H1 (cell line): Measurements from ENCODE around the gene ZNF536. TPM values are rescaled to one million over a fixed set of nuclear protein-coding genes. Genes with fewer than 3 reads are reported as not detected.

Experiments
- CBX8 ChIP-seq: fragments of 300-800, 300-1000 bp; sonication (generic); IDR thresholded peaks from 2 replicates; pipeline ENCODE4 v1.7.1; 2016; ENCODE audit warnings: low read depth, low read length, borderline replicate concordance
- EGR1 ChIP-seq: IDR thresholded peaks from 2 replicates; pipeline ENCODE4 v1.6.1; 2011; ENCODE audit warnings: low read depth, low read length, borderline replicate concordance
- RNF2 ChIP-seq: fragments of 200-900, 300-1000 bp; sonication (generic); IDR thresholded peaks from 2 replicates; pipeline ENCODE4 v1.7.1; 2016; ENCODE audit warnings: borderline replicate concordance, low read depth, mild to moderate bottlenecking, antibody characterized with exemption, low read length; ENCODE audit not compliant: poor library complexity, severe bottlenecking; ENCODE audit errors: missing control alignments
- RXRA ChIP-seq: IDR thresholded peaks from 2 replicates; pipeline ENCODE4 v1.6.1; 2011; ENCODE audit warnings: low read depth, mild to moderate bottlenecking, low read length, moderate library complexity; ENCODE audit not compliant: insufficient read depth
- TCF12 ChIP-seq: IDR thresholded peaks from 2 replicates; pipeline ENCODE4 v1.6.1; 2011; ENCODE audit warnings: low read depth, mild to moderate bottlenecking, low read length
- polyA plus RNA-seq, 7 experiments: library from polyadenylated mRNA; depleted of rRNA in 3 of 7; stranded (reverse) in 5 of 7; unstranded in 2 of 7; fragments of >200 nt in 5 of 7; fragments of 200-250 nt in 2 of 7; gene quantifications; 1 replicate in 5 of 7; 2 replicates in 1 of 7; 4 replicates in 1 of 7; pipeline versions ENCODE4 v1.2.1 to v1.2.3, GENCODE V29; 2011 to 2013; ENCODE audit warnings: missing spikeins in 2 of 7, mixed read lengths in 2 of 7
- total RNA-seq: library from RNA; stranded (reverse); fragmentation: NEBNext Ultra II Directional; extraction: Animal tissue kit (Norgen Biotek cat#: 25700); gene quantifications from 2 replicates; pipeline ENCODE4 v1.2.1, GENCODE V29; 2021
- TF ChIP-seq, protein P1 (sequence below): fragments of 300-600 bp; sonication (generic); IDR thresholded peaks from 2 replicates; pipeline ENCODE4 v1.7.1; 2012; ENCODE audit warnings: low read length, moderate library complexity, mild to moderate bottlenecking, inconsistent platforms; ENCODE audit not compliant: insufficient replicate concordance

The ZNF536 gene
- total and polyA plus RNA-seq, 2 of the 8 experiments (the other 6 are each of a cell fraction or from before 2014, with no cell fraction given) = 0.09 to 0.11 TPM

- TF ChIP-seq, protein P1, sequence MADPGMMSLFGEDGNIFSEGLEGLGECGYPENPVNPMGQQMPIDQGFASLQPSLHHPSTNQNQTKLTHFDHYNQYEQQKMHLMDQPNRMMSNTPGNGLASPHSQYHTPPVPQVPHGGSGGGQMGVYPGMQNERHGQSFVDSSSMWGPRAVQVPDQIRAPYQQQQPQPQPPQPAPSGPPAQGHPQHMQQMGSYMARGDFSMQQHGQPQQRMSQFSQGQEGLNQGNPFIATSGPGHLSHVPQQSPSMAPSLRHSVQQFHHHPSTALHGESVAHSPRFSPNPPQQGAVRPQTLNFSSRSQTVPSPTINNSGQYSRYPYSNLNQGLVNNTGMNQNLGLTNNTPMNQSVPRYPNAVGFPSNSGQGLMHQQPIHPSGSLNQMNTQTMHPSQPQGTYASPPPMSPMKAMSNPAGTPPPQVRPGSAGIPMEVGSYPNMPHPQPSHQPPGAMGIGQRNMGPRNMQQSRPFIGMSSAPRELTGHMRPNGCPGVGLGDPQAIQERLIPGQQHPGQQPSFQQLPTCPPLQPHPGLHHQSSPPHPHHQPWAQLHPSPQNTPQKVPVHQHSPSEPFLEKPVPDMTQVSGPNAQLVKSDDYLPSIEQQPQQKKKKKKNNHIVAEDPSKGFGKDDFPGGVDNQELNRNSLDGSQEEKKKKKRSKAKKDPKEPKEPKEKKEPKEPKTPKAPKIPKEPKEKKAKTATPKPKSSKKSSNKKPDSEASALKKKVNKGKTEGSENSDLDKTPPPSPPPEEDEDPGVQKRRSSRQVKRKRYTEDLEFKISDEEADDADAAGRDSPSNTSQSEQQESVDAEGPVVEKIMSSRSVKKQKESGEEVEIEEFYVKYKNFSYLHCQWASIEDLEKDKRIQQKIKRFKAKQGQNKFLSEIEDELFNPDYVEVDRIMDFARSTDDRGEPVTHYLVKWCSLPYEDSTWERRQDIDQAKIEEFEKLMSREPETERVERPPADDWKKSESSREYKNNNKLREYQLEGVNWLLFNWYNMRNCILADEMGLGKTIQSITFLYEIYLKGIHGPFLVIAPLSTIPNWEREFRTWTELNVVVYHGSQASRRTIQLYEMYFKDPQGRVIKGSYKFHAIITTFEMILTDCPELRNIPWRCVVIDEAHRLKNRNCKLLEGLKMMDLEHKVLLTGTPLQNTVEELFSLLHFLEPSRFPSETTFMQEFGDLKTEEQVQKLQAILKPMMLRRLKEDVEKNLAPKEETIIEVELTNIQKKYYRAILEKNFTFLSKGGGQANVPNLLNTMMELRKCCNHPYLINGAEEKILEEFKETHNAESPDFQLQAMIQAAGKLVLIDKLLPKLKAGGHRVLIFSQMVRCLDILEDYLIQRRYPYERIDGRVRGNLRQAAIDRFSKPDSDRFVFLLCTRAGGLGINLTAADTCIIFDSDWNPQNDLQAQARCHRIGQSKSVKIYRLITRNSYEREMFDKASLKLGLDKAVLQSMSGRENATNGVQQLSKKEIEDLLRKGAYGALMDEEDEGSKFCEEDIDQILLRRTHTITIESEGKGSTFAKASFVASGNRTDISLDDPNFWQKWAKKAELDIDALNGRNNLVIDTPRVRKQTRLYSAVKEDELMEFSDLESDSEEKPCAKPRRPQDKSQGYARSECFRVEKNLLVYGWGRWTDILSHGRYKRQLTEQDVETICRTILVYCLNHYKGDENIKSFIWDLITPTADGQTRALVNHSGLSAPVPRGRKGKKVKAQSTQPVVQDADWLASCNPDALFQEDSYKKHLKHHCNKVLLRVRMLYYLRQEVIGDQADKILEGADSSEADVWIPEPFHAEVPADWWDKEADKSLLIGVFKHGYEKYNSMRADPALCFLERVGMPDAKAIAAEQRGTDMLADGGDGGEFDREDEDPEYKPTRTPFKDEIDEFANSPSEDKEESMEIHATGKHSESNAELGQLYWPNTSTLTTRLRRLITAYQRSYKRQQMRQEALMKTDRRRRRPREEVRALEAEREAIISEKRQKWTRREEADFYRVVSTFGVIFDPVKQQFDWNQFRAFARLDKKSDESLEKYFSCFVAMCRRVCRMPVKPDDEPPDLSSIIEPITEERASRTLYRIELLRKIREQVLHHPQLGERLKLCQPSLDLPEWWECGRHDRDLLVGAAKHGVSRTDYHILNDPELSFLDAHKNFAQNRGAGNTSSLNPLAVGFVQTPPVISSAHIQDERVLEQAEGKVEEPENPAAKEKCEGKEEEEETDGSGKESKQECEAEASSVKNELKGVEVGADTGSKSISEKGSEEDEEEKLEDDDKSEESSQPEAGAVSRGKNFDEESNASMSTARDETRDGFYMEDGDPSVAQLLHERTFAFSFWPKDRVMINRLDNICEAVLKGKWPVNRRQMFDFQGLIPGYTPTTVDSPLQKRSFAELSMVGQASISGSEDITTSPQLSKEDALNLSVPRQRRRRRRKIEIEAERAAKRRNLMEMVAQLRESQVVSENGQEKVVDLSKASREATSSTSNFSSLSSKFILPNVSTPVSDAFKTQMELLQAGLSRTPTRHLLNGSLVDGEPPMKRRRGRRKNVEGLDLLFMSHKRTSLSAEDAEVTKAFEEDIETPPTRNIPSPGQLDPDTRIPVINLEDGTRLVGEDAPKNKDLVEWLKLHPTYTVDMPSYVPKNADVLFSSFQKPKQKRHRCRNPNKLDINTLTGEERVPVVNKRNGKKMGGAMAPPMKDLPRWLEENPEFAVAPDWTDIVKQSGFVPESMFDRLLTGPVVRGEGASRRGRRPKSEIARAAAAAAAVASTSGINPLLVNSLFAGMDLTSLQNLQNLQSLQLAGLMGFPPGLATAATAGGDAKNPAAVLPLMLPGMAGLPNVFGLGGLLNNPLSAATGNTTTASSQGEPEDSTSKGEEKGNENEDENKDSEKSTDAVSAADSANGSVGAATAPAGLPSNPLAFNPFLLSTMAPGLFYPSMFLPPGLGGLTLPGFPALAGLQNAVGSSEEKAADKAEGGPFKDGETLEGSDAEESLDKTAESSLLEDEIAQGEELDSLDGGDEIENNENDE = no peak
- TF ChIP-seq TCF12 = no peak
- no peak for TF ChIP-seq RXRA
- no peak for TF ChIP-seq CBX8
- no peak for TF ChIP-seq EGR1
- TF ChIP-seq RNF2 = no peak
These were observed 68.8 kb downstream of the ZNF536 start (continued) for GRCh38 chr19:30441011-30441410.
